GM23248 (cell line): ENCODE results near the gene WWOX. TPM values are rescaled to one million over a fixed set of nuclear protein-coding genes. Genes with fewer than 3 reads are reported as not detected.

Experiments used
- DNase-seq: peaks from one replicate; pipeline ENCODE4 v3.0.0-alpha.2; 2015
- H2AFZ ChIP-seq: fragments of 200-600 bp; sonication (generic); 2 replicates; pipeline ENCODE4 v1.6.1; 2016; ENCODE audit warnings: antibody characterized with exemption
- H3F3A ChIP-seq: fragments of 200-600 bp; sonication (generic); 2 replicates; pipeline ENCODE4 v1.6.1; 2016; ENCODE audit warnings: mild to moderate bottlenecking, antibody characterized with exemption, mixed run types; ENCODE audit not compliant: insufficient read depth
- H3K27ac ChIP-seq: fragments of 200-600 bp; sonication (generic); 2 replicates; pipeline ENCODE4 v1.5.1; 2016; ENCODE audit warnings: mild to moderate bottlenecking
- H3K27me3 ChIP-seq: fragments of 200-600 bp; sonication (generic); replicated peaks from 2 replicates; pipeline ENCODE4 v1.6.1; 2016; ENCODE audit warnings: mild to moderate bottlenecking; ENCODE audit not compliant: insufficient read depth
- H3K36me3 ChIP-seq: fragments of 200-600 bp; sonication (generic); 2 replicates; pipeline ENCODE4 v1.6.1; 2016; ENCODE audit warnings: low read depth, mild to moderate bottlenecking
- H3K4me1 ChIP-seq: fragments of 200-600 bp; sonication (generic); 2 replicates; pipeline ENCODE4 v1.6.1; 2016; ENCODE audit warnings: mild to moderate bottlenecking; ENCODE audit not compliant: insufficient read depth
- H3K4me2 ChIP-seq: fragments of 200-600 bp; sonication (generic); one replicate; pipeline ENCODE4 v1.6.1; 2016; ENCODE audit warnings: mild to moderate bottlenecking; ENCODE audit not compliant: unreplicated experiment
- H3K4me3 ChIP-seq: fragments of 200-600 bp; sonication (generic); 2 replicates; pipeline ENCODE4 v1.5.1; 2016; ENCODE audit warnings: mild to moderate bottlenecking
- H3K79me2 ChIP-seq: fragments of 200-600 bp; sonication (generic); 2 replicates; pipeline ENCODE4 v1.6.1; 2016; ENCODE audit warnings: mild to moderate bottlenecking; ENCODE audit not compliant: insufficient read depth
- H3K9ac ChIP-seq: fragments of 200-600 bp; sonication (generic); 2 replicates; pipeline ENCODE4 v1.6.1; 2016; ENCODE audit warnings: mild to moderate bottlenecking
- H3K9me2 ChIP-seq: fragments of 200-600 bp; sonication (generic); 2 replicates; pipeline ENCODE4 v1.6.1; 2016; ENCODE audit warnings: mixed run types, mild to moderate bottlenecking, moderate library complexity; ENCODE audit not compliant: insufficient read depth
- H3K9me3 ChIP-seq: fragments of 200-600 bp; sonication (generic); one replicate; pipeline ENCODE4 v1.6.1; 2017; ENCODE audit warnings: low read depth
- H4K20me1 ChIP-seq: fragments of 200-600 bp; sonication (generic); 2 replicates; pipeline ENCODE4 v1.6.0; 2016; ENCODE audit not compliant: insufficient read depth
- EZH2 ChIP-seq: fragments of 200-600 bp; sonication (generic); IDR thresholded peaks from 2 replicates; pipeline ENCODE4 v1.6.1; 2018; ENCODE audit warnings: antibody characterized with exemption, mild to moderate bottlenecking; ENCODE audit not compliant: insufficient read depth, poor library complexity, severe bottlenecking
- EZH2phosphoT487 ChIP-seq: fragments of 200-600 bp; sonication (generic); IDR thresholded peaks from 2 replicates; pipeline ENCODE4 v1.6.1; 2018; ENCODE audit warnings: antibody characterized with exemption, moderate library complexity, mild to moderate bottlenecking, low read depth; ENCODE audit not compliant: insufficient read depth
- WGBS, 2 experiments: methylation state at CpG; one replicate each; pipeline ENCODE4 v1.1.6; 2015 to 2017; ENCODE audit warnings: low lambda C conversion rate in 2 of 2, low coverage in 1 of 2; ENCODE audit errors: missing lambda C conversion rate in 2 of 2; 5-methylcytosine and 5-hydroxymethylcytosine counted together
- in situ Hi-C: fragments of 300-500 bp; cut with MboI; formaldehyde crosslinking; loops from 2 replicates; pipeline ENCODE4 v1.15.0; 2020
- polyA plus RNA-seq: library from polyadenylated mRNA; unstranded; fragments of >200 nt; fragmentation: Nextera tagmentation; extraction: Ambion mirVana; gene quantifications from 2 replicates; pipeline ENCODE4 v1.2.1, GENCODE V29; 2016
- total RNA-seq: library from RNA; depleted of rRNA; stranded (reverse); fragments of >200 nt; shearing (Covaris generic); gene quantifications from 2 replicates; pipeline ENCODE4 v1.2.3, GENCODE V29; 2014

The WWOX gene
- total and polyA plus RNA-seq, 2 experiments from 2014 or later, result 4.5 to 6.6 TPM

DNA sequence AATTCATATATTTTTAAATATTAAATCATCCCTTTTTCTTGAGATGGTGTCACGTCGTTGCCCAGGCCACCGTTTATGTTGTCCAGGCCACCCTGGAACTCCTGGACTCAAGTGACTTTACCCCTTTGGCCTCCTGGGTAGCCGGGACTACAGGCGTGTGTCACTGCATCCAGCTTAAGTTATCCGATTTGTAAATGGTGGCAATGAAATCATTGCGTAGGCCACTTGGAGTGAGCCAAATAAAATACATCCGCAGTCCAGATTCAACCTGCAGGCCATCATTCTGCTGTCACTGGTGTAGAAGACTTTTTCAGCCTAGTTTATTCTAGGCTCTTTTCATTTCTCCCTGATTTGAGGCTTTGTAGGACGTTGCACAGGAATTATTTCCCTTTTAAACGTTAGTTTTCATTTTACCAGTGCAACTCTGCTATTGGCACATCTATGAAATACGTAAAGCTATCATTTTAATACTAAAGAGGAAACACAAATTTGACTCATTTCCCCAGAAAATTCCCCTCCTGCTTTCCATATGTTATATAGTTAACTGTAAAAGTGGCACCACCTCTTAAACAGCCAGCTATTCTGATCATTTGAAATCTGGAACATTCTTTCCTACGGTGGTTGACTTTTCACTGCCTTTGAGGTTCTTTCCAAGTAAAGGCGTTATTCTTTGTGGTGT, 1051.3 kb downstream of the WWOX start:
- 43 to 45% methylated on average over 13 of the region's 13 CpGs for WGBS, 2 experiments
- H3K9me3 ChIP-seq, result no peaks in the 10 kb centered on the region
- H3K4me2 ChIP-seq, result no peak overlapping the region
- H3K4me3 ChIP-seq, result no peak overlapping the region
- no peak for DNase-seq
- H3K36me3 ChIP-seq, result no peaks in the 10 kb centered on the region
- no peaks in the 10 kb centered on the region for H3K9me2 ChIP-seq
- H3K27ac ChIP-seq, result no peak overlapping the region
- no peak for TF ChIP-seq EZH2
- TF ChIP-seq EZH2phosphoT487, result no peak
- H2AFZ ChIP-seq, result no peak overlapping the region
- no peak overlapping the region for H3K9ac ChIP-seq
- no peaks in the 10 kb centered on the region for H3K27me3 ChIP-seq
- in situ Hi-C loops, result no loop called here
- H3F3A ChIP-seq, result no peaks in the 10 kb centered on the region
- H4K20me1 ChIP-seq, result no peaks in the 10 kb centered on the region
- no peaks in the 10 kb centered on the region for H3K79me2 ChIP-seq
- H3K4me1 ChIP-seq, result no peaks in the 10 kb centered on the region

DNA sequence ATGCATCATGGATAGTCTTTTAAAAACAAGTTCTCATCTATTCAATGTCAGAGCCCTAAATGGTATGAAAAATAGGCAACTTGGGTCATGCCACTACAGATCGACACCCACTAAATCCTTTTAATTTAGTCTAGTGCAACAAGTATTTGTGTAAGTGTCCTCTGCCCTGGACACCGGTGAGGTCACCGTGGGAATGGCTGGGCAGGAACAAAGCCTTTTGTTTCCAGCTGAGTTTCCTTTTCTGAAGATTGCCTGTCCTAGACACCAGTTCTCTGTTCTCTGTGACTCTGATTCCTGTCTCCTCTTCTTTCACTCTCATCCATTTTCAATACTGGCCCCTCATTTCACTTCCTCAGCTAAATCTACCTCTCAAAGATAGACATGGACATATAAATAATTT, 1054.6 kb downstream of the WWOX start:
- H3K4me2 ChIP-seq, result no peak overlapping the region
- H3K27ac ChIP-seq, result no peak overlapping the region
- TF ChIP-seq EZH2phosphoT487, result no peak
- no peak for TF ChIP-seq EZH2
- no peak overlapping the region for H3K9ac ChIP-seq
- H3F3A ChIP-seq, result no peaks in the 10 kb centered on the region
- no peaks in the 10 kb centered on the region for H3K27me3 ChIP-seq
- H3K9me2 ChIP-seq, result no peaks in the 10 kb centered on the region
- H4K20me1 ChIP-seq, result no peaks in the 10 kb centered on the region
- no peak for DNase-seq
- no peaks in the 10 kb centered on the region for H3K9me3 ChIP-seq
- H3K79me2 ChIP-seq, result no peaks in the 10 kb centered on the region
- no peaks in the 10 kb centered on the region for H3K4me1 ChIP-seq
- H3K36me3 ChIP-seq, result no peaks in the 10 kb centered on the region
- in situ Hi-C loops, result no loop called here
- H2AFZ ChIP-seq, result no peak overlapping the region
- no peak overlapping the region for H3K4me3 ChIP-seq
- 29 to 32% methylated on average over 3 of the region's 3 CpGs for WGBS, 2 experiments

DNA sequence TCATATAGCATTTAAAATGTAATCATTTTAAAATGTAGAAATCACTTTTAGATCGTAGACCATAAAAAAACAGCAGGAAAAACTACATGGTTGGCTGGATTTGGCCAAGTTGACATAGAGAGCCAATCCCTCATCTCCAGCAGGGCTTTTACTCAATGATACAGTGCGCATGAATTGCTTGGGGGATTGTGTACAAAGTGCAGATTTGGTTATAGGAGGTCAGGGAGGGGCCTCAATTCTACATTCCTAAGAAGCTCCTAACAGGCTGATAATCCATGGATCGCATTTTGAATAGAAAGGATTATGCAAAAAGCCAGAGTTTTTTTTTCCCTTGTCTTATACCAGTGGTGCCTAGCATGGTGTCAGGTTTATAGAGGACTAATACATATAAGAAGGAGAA, 1056.0 kb downstream of the WWOX start:
- no peak overlapping the region for H3K4me3 ChIP-seq
- H3K4me1 ChIP-seq, result no peaks in the 10 kb centered on the region
- in situ Hi-C loops, result no loop called here
- TF ChIP-seq EZH2phosphoT487 (no peak), EZH2 (no peak)
- no peak overlapping the region for H2AFZ ChIP-seq
- H3K9me2 ChIP-seq, result no peaks in the 10 kb centered on the region
- H3K36me3 ChIP-seq, result no peaks in the 10 kb centered on the region
- no peaks in the 10 kb centered on the region for H3F3A ChIP-seq
- H3K27me3 ChIP-seq, result no peaks in the 10 kb centered on the region
- no peak overlapping the region for H3K9ac ChIP-seq
- no peak for DNase-seq
- H3K79me2 ChIP-seq, result no peaks in the 10 kb centered on the region
- 47 to 56% methylated on average over 3 of the region's 3 CpGs for WGBS, 2 experiments
- no peaks in the 10 kb centered on the region for H3K9me3 ChIP-seq
- H3K27ac ChIP-seq, result no peak overlapping the region
- H3K4me2 ChIP-seq, result no peak overlapping the region
- H4K20me1 ChIP-seq, result no peaks in the 10 kb centered on the region

DNA sequence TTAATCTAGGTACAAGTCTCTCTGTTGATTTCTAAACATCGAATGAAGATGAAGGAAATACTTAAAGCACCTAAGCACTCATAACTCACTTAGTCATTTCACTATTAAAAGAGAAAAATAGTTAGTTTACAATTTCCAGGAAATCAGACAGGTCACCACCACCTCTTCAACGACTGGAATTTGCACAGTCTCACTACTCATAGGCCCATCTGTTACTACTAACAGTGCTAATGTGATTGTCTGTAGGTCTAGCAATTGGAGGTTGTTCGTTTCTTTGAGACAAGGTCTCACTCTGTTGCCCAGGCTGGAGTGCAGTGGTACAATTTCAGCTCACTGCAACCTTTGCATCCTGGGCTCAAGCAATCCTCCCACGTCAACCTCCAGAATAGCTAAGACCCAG, 1056.5 kb downstream of the WWOX start:
- Histone ChIP-seq H3K4me3 (no peak overlapping the region), H4K20me1 (no peaks in the 10 kb centered on the region), H3K79me2 (no peaks in the 10 kb centered on the region), H2AFZ (no peak overlapping the region), H3K9me2 (no peaks in the 10 kb centered on the region), H3K27ac (no peak overlapping the region), H3K4me1 (no peaks in the 10 kb centered on the region), H3K27me3 (no peaks in the 10 kb centered on the region), H3K36me3 (no peaks in the 10 kb centered on the region), H3K4me2 (no peak overlapping the region), H3F3A (no peaks in the 10 kb centered on the region), H3K9me3 (no peaks in the 10 kb centered on the region), H3K9ac (no peak overlapping the region)
- TF ChIP-seq EZH2 (no peak), EZH2phosphoT487 (no peak)
- DNase-seq, result no peak
- in situ Hi-C loops, result no loop called here
- 37 to 44% methylated on average over 4 of the region's 4 CpGs for WGBS, 2 experiments

DNA sequence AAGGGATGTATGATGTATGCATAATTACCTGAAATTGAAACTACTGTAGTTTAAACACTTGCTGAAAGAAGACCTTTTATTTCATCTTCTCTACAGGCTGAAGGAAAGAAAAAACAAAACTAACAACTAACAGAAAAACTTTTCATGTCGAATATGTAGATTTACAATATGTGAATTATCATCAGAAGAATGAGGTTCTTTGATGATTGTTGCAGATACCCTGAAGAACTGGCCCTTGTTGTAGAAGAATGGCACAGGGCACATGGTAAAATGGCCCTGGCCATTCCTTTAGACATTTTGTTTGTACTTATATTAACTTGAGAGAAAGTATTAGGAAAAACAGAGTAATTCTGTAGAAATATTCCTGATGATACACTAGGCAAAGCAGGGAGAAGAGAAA, 1057.3 kb downstream of the WWOX start:
- Histone ChIP-seq H2AFZ (no peak overlapping the region), H3K27me3 (no peaks in the 10 kb centered on the region), H3K4me2 (no peak overlapping the region), H3K79me2 (no peaks in the 10 kb centered on the region), H3K9me2 (no peaks in the 10 kb centered on the region), H3K4me3 (no peak overlapping the region), H3K4me1 (no peaks in the 10 kb centered on the region), H3K9ac (no peak overlapping the region), H3K9me3 (no peaks in the 10 kb centered on the region), H3K36me3 (no peaks in the 10 kb centered on the region), H4K20me1 (no peaks in the 10 kb centered on the region), H3K27ac (no peak overlapping the region), H3F3A (no peaks in the 10 kb centered on the region)
- WGBS, 2 experiments, result 0 to 2% methylated on average over 1 of the region's 1 CpG
- no peak for TF ChIP-seq EZH2phosphoT487
- TF ChIP-seq EZH2, result no peak
- no peak for DNase-seq
- in situ Hi-C loops, result no loop called here
